Central memory CD8-positive, alpha-beta T cell (primary cell): ENCODE measurements around the gene THAP2.
"Not testable (repeated sequence)": the region's sequence is repeated elsewhere in the genome, so short reads cannot be mapped to it uniquely, and the experiment has no call there.

Experiments
- ATAC-seq: fragments of 150-1000 bp; cut with Tn5 transposase; replicated peaks from 2 replicates; pipeline ENCODE4 v1.10.0; 2022; ENCODE audit warnings: mild to moderate bottlenecking, moderate FRiP score, moderate number of reproducible peaks; ENCODE audit not compliant: poor library complexity, severe bottlenecking; ENCODE audit errors: extremely low read depth
- DNase-seq, 2 donors: peaks; one replicate each; pipeline ENCODE4 v3.0.0; 2021; ENCODE audit warnings: low spot score in 2 of 2
- H3K27ac Mint-ChIP-seq: one replicate; pipeline ENCODE4 v1.8.0; 2022; ENCODE audit warnings: low read depth, mild to moderate bottlenecking, moderate library complexity, mixed read lengths
- H3K27me3 Mint-ChIP-seq: one replicate; pipeline ENCODE4 v1.8.0; 2022; ENCODE audit warnings: mixed read lengths
- H3K36me3 Mint-ChIP-seq: one replicate; pipeline ENCODE4 v1.8.0; 2022; ENCODE audit warnings: mild to moderate bottlenecking, moderate library complexity, mixed read lengths; ENCODE audit not compliant: insufficient read depth
- H3K4me1 Mint-ChIP-seq: one replicate; pipeline ENCODE4 v1.8.0; 2022; ENCODE audit warnings: mixed read lengths
- H3K4me3 Mint-ChIP-seq: one replicate; pipeline ENCODE4 v1.8.0; 2022; ENCODE audit warnings: mild to moderate bottlenecking, moderate library complexity, mixed read lengths
- H3K9me3 Mint-ChIP-seq: one replicate; pipeline ENCODE4 v1.8.0; 2022; ENCODE audit warnings: mixed read lengths

The THAP2 gene

GRCh38 chr12:71693126-71693525, 29.0 kb downstream of the THAP2 start:
- ATAC-seq = no peak
- Mint-ChIP-seq H3K4me1 (peaks cover 9% of the 10 kb centered on the region), H3K4me3 (no peak overlapping the region), H3K27ac (no peak overlapping the region), H3K9me3 (no peaks in the 10 kb centered on the region), H3K27me3 (no peaks in the 10 kb centered on the region), H3K36me3 (peaks cover 5% of the 10 kb centered on the region)
- no peak for DNase-seq

GRCh38 chr12:71693651-71694050, 29.6 kb downstream of the THAP2 start:
- not testable (repeated sequence) for H3K4me3 Mint-ChIP-seq, DNase-seq, H3K4me1 Mint-ChIP-seq, H3K9me3 Mint-ChIP-seq, H3K27me3 Mint-ChIP-seq, H3K36me3 Mint-ChIP-seq, ATAC-seq
- H3K27ac Mint-ChIP-seq = peak overlapping the region; percentile 7

- Mint-ChIP-seq H3K9me3 (no peaks in the 10 kb centered on the region), H3K27ac (peak overlapping the region; percentile 7), H3K27me3 (no peaks in the 10 kb centered on the region), H3K4me1 (peaks cover 7% of the 10 kb centered on the region), H3K4me3 (no peak overlapping the region), H3K36me3 (peaks cover 8% of the 10 kb centered on the region)
- ATAC-seq = no peak
- DNase-seq = no peak
Observed at GRCh38 chr12:71694099-71694820, 30.2 kb downstream of the THAP2 start.

GRCh38 chr12:71695782-71696181, 31.7 kb downstream of the THAP2 start:
- DNase-seq (no peak), ATAC-seq (no peak)
- Mint-ChIP-seq H3K36me3 (peaks cover 18% of the 10 kb centered on the region), H3K9me3 (no peaks in the 10 kb centered on the region), H3K4me1 (peaks cover 7% of the 10 kb centered on the region), H3K27me3 (no peaks in the 10 kb centered on the region), H3K27ac (no peak overlapping the region), H3K4me3 (no peak overlapping the region)

GRCh38 chr12:71702181-71702580, 38.1 kb downstream of the THAP2 start:
- H3K4me1 Mint-ChIP-seq, ATAC-seq: not testable (repeated sequence)
- peaks cover 22% of the 10 kb centered on the region for H3K36me3 Mint-ChIP-seq

GRCh38 chr12:71702590-71702989, 38.5 kb downstream of the THAP2 start:
- Mint-ChIP-seq H3K4me1 (peaks cover under 1% of the 10 kb centered on the region), H3K4me3 (no peak overlapping the region), H3K36me3 (peaks cover 23% of the 10 kb centered on the region), H3K27me3 (no peaks in the 10 kb centered on the region), H3K27ac (no peak overlapping the region), H3K9me3 (no peaks in the 10 kb centered on the region)
- DNase-seq (no peak), ATAC-seq (no peak)

More at GRCh38 chr12:71702181-71702580, 38.1 kb downstream of the THAP2 start:
- not testable (repeated sequence) for H3K9me3 Mint-ChIP-seq, H3K27me3 Mint-ChIP-seq, H3K27ac Mint-ChIP-seq, DNase-seq, H3K4me3 Mint-ChIP-seq

- H3K27ac Mint-ChIP-seq = no peak overlapping the region
- H3K4me1 Mint-ChIP-seq = peaks cover 6% of the 10 kb centered on the region
- DNase-seq = no peak
- no peaks in the 10 kb centered on the region for H3K27me3 Mint-ChIP-seq
- ATAC-seq = no peak
- no peaks in the 10 kb centered on the region for H3K9me3 Mint-ChIP-seq
- peaks cover 19% of the 10 kb centered on the region for H3K36me3 Mint-ChIP-seq
- H3K4me3 Mint-ChIP-seq = no peak overlapping the region
Observed at GRCh38 chr12:71703206-71703605, 39.1 kb downstream of the THAP2 start.

GRCh38 chr12:71704920-71705319, 40.8 kb downstream of the THAP2 start:
- Mint-ChIP-seq H3K4me1 (peaks cover 8% of the 10 kb centered on the region), H3K27ac (no peak overlapping the region), H3K36me3 (peaks cover 13% of the 10 kb centered on the region), H3K9me3 (no peaks in the 10 kb centered on the region), H3K4me3 (no peak overlapping the region), H3K27me3 (no peaks in the 10 kb centered on the region)
- DNase-seq = no peak
- ATAC-seq = no peak

- H3K27ac Mint-ChIP-seq = no peak overlapping the region
- peaks cover 18% of the 10 kb centered on the region for H3K27me3 Mint-ChIP-seq
- ATAC-seq = no peak
- no peak overlapping the region for H3K4me3 Mint-ChIP-seq
- peaks cover 8% of the 10 kb centered on the region for H3K4me1 Mint-ChIP-seq
- H3K9me3 Mint-ChIP-seq = peaks cover 15% of the 10 kb centered on the region
- peaks cover 5% of the 10 kb centered on the region for H3K36me3 Mint-ChIP-seq
- DNase-seq = no peak
Observed at GRCh38 chr12:71708658-71709057, 44.6 kb downstream of the THAP2 start.

- Mint-ChIP-seq H3K9me3 (peaks cover 15% of the 10 kb centered on the region), H3K36me3 (peaks cover 1% of the 10 kb centered on the region), H3K4me3 (no peak overlapping the region), H3K27ac (no peak overlapping the region), H3K4me1 (peaks cover 8% of the 10 kb centered on the region), H3K27me3 (peaks cover 18% of the 10 kb centered on the region)
- DNase-seq (no peak), ATAC-seq (no peak)
Observed at GRCh38 chr12:71710276-71711125, 46.4 kb downstream of the THAP2 start.

- ATAC-seq (no peak), DNase-seq (no peak)
- no peak overlapping the region for H3K4me3 Mint-ChIP-seq
- no peaks in the 10 kb centered on the region for H3K9me3 Mint-ChIP-seq
- H3K27ac Mint-ChIP-seq = no peak overlapping the region
- no peaks in the 10 kb centered on the region for H3K4me1 Mint-ChIP-seq
- no peaks in the 10 kb centered on the region for H3K36me3 Mint-ChIP-seq
- peaks cover 16% of the 10 kb centered on the region for H3K27me3 Mint-ChIP-seq
Observed at GRCh38 chr12:71718611-71719010, 54.5 kb downstream of the THAP2 start.

GRCh38 chr12:71719647-71720370, 55.7 kb downstream of the THAP2 start:
- Mint-ChIP-seq H3K36me3 (no peaks in the 10 kb centered on the region), H3K27ac (no peak overlapping the region), H3K4me1 (no peaks in the 10 kb centered on the region), H3K9me3 (no peaks in the 10 kb centered on the region), H3K4me3 (no peak overlapping the region), H3K27me3 (peaks cover 16% of the 10 kb centered on the region)
- ATAC-seq (no peak), DNase-seq (no peak)
